Measurements from ENCODE around the gene CRIP3.

Gene CRIP3

DNA sequence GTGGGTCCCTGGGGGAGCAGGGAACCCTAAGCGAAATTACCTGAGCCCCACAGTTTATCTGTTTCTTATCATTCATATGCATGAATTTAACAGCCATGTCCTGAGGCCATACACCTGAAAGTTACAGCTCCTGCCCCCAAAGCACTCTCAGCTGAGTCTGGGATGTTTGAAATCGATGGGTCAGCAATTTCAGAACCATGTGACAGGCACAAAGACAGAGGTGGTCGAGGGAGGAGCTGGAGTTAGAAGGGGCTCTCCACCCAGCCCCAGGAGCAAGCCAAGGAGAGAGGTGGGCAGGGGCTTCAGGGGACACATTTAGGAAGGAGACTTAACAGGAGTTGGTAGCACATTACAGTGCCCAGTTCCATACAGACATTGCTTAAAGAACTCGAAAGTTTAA is 50.4 kb downstream of the CRIP3 start:
- FAIRE-seq, result no peak
- no peak for DNase-seq (ENCODE audit: insufficient read length, low spot score)

DNA sequence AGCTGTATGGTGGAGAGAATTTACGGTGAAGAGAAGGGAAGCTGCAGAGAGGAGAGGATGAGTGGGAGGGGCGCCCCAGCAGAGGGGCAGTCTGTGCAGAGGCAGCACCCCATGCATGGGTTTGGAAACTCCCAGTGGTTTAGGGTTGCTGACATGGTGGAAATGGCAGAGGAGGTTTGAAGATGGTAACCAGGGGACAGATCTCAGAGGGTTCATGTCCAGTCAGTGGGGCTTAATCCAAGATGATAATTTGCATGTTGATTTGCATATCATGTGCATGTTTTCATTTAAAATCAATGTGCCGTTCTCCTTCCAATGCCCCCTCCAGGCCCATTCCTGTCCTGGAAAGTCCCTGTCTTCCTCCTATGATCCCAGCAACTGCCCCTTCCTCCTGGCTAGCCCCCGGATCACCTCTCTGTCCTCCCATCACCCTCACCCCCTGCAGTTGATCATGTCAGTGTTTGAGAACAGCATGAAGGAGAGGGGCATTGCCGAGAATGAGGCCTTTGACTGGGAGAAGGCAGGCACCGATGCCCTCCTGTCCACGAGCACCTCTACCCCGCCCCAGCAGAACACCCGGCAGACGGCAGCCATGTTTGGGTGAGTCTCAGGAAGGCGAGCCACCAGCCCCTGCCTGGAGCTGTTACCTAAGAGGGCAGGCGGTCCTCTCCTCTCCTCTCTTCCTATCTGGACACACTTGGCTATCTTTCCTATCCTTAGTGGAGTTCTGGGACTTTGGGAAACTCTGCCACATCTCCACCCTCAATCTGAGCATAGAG is 51.1 kb downstream of the CRIP3 start:
- DNase-seq (ENCODE audit: insufficient read length, low spot score) (no peak), FAIRE-seq (no peak)

DNA sequence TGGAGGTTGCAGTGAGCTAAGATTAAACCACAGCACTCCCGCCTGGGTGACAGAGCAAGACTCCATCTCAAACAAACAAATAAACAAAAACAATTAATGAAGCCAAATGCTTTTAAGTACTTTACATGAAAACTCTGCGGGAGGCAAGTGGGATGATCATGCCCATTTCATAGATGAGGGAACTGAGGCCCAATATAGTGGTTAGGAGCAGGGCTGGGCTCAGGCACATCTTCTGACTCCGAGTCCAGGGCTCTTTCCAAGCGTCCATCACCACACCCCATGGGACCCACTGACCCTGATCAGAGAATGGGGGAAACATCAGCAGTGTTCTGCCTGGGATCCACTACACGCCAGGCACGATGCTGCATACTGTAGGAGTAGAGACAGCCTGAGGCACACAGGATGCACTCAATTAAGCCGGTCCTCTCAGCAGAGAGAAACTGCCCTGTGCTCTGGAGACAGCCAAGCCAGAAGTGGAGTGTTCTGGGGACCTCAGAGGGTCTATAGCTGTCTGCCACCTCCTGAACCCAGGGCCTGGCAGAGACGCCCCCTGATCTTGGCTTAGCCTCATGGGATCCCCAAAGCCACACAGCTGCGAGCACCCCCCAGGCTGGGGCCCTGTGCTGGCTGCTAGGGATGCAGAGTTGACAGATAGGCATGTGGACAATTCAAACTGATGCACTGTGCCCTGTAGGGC is 51.8 kb downstream of the CRIP3 start:
- no peak for DNase-seq (ENCODE audit: insufficient read length, low spot score)
- no peak for FAIRE-seq

Measured in GM19239 (cell line).